ENCODE measurements around the gene STAT1.

The STAT1 gene

DNA sequence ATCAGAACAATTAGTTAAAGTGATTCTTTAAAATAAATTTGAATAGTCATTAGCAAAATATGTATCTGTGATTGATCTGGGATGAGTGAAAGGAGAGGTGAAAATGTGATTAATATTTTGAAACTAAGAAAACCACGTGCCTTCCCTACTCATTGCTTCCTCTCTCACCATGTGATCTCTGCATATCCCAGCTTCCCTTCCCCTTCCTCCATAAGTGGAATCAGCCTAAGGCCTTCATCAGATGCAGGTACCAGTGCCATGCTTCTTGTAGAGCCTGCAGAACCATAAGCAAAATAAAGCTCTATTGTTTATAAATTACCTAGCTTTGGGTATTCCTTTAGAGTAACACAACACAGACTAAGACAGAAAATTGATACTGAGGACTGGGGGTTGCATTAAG lies 11.2 kb upstream of the STAT1 start:
- Histone ChIP-seq H3K27me3 (ENCODE audit: insufficient read depth, low read length, poor library complexity, severe bottlenecking) (no peaks in the 10 kb centered on the region), H3K9ac (ENCODE audit: low read depth, low read length, poor library complexity, severe bottlenecking) (no peak overlapping the region), H3K4me1 (ENCODE audit: insufficient read depth, low read length, poor library complexity, severe bottlenecking) (peaks cover 36% of the 10 kb centered on the region), H2AFZ (ENCODE audit: low read length) (no peak overlapping the region), H3K4me2 (ENCODE audit: low read depth, low read length, poor library complexity, severe bottlenecking) (no peak overlapping the region), H3K9me2 (replicated peaks; ENCODE audit: low read depth, low read length) (no peaks in the 10 kb centered on the region), H4K20me1 (ENCODE audit: insufficient read depth, low read length, poor library complexity, severe bottlenecking) (no peaks in the 10 kb centered on the region), H3F3A (ENCODE audit: low read depth) (0 out of 2 replicates have a peak, but pooled peaks cover 2% of the 10 kb centered on the region), H3K79me2 (ENCODE audit: insufficient read depth, low read length) (peaks cover 16% of the 10 kb centered on the region; the same call in 1 of the 2 replicates), H3K9me3 (ENCODE audit: insufficient read depth, low read depth, low read length) (no peaks in the 10 kb centered on the region), H3K4me3 (ENCODE audit: low read length, poor library complexity, severe bottlenecking) (no peak overlapping the region), H3K36me3 (ENCODE audit: insufficient read depth, low read length) (no peaks in the 10 kb centered on the region)
- TF ChIP-seq, protein P1, sequence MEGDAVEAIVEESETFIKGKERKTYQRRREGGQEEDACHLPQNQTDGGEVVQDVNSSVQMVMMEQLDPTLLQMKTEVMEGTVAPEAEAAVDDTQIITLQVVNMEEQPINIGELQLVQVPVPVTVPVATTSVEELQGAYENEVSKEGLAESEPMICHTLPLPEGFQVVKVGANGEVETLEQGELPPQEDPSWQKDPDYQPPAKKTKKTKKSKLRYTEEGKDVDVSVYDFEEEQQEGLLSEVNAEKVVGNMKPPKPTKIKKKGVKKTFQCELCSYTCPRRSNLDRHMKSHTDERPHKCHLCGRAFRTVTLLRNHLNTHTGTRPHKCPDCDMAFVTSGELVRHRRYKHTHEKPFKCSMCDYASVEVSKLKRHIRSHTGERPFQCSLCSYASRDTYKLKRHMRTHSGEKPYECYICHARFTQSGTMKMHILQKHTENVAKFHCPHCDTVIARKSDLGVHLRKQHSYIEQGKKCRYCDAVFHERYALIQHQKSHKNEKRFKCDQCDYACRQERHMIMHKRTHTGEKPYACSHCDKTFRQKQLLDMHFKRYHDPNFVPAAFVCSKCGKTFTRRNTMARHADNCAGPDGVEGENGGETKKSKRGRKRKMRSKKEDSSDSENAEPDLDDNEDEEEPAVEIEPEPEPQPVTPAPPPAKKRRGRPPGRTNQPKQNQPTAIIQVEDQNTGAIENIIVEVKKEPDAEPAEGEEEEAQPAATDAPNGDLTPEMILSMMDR (conservative IDR thresholded peaks at IDR 0.05; ENCODE audit: low read length), result no peak
- no peak for TF ChIP-seq EZH2phosphoT487 (IDR thresholded peaks at IDR 0.05; ENCODE audit: borderline replicate concordance)

DNA sequence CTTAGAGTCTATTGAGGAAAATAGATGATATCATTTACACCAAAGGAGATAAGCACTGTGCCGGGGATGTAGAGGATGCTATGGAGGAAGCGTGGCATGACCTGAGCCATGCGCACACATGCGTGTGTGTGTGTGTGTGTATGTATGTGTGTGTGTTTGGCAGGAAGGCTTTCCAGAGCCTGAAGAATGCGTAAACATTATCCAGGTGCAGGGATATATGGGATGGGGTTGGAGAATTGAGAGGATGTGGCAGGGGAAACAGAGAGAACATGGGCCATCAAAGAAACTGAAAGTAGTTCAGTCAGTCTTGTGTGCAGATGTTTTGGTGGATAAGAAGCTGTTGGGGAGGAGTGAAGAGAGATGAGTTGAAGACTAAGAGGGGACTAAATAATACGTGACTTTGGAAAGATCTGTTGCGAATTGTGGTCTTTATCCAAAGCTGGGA lies 9.3 kb upstream of the STAT1 start:
- TF ChIP-seq, protein P1 (conservative IDR thresholded peaks at IDR 0.05; ENCODE audit: low read length), result no peak
- TF ChIP-seq EZH2phosphoT487 (IDR thresholded peaks at IDR 0.05; ENCODE audit: borderline replicate concordance), result no peak

DNA sequence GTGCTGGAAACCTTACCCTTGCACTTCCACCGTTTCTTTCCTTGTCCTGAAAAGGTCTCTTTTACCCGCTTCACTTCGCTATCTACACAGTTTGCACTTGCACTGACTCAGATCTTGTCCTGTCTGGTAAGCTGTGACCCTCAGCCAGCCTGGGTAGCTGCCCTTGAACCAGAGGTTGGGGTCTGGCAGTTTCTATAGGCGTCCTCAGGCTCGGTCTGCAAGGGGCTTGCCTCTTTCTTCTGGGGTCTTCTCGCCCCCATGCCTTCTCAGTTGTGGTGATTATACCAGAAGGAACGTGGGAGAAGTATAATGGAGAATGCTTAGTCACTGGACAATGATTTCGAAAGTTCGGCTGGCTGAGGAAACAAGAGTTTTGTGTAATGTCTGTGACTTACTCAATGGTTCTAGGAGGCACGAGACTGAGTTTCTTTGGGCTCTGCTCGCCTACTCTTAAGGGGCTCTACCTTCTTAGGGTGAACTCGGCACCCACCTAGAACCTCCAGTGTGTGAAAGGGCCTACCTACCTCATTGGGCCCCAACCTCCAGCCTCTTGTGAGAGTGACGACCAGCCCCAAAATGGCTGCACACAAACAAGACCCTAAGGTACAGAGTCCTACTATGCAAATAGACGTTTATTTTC lies 6.9 kb upstream of the STAT1 start:
- 0 out of 2 replicates have a peak, but pooled peaks cover 2% of the 10 kb centered on the region for H3F3A ChIP-seq (ENCODE audit: low read depth)
- H3K9me3 ChIP-seq (ENCODE audit: insufficient read depth, low read depth, low read length), result no peaks in the 10 kb centered on the region
- H3K9ac ChIP-seq (ENCODE audit: low read depth, low read length, poor library complexity, severe bottlenecking), result peak overlapping the region; percentile 98
- peaks cover 33% of the 10 kb centered on the region for H3K4me1 ChIP-seq (ENCODE audit: insufficient read depth, low read length, poor library complexity, severe bottlenecking)
- no peaks in the 10 kb centered on the region for H3K27me3 ChIP-seq (ENCODE audit: insufficient read depth, low read length, poor library complexity, severe bottlenecking)
- peak overlapping the region; percentile 77 for H3K4me2 ChIP-seq (ENCODE audit: low read depth, low read length, poor library complexity, severe bottlenecking)
- peaks cover 16% of the 10 kb centered on the region; the same call in 1 of the 2 replicates for H3K79me2 ChIP-seq (ENCODE audit: insufficient read depth, low read length)
- H3K9me2 ChIP-seq (replicated peaks; ENCODE audit: low read depth, low read length), result no peaks in the 10 kb centered on the region
- H3K4me3 ChIP-seq (ENCODE audit: low read length, poor library complexity, severe bottlenecking), result peak overlapping the region; percentile 86
- no peaks in the 10 kb centered on the region for H3K36me3 ChIP-seq (ENCODE audit: insufficient read depth, low read length)
- no peaks in the 10 kb centered on the region for H4K20me1 ChIP-seq (ENCODE audit: insufficient read depth, low read length, poor library complexity, severe bottlenecking)
- peak overlapping the region; percentile 56; the same call in 1 of the 2 replicates for H2AFZ ChIP-seq (ENCODE audit: low read length)
- TF ChIP-seq, protein P1 (conservative IDR thresholded peaks at IDR 0.05; ENCODE audit: low read length), result no peak
- no peak for TF ChIP-seq EZH2phosphoT487 (IDR thresholded peaks at IDR 0.05; ENCODE audit: borderline replicate concordance)

More for the DNA sequence above, 9.3 kb upstream of the STAT1 start:
- Histone ChIP-seq H3K9me3 (ENCODE audit: insufficient read depth, low read depth, low read length) (no peaks in the 10 kb centered on the region), H3K79me2 (ENCODE audit: insufficient read depth, low read length) (peaks cover 16% of the 10 kb centered on the region; the same call in 1 of the 2 replicates), H3K4me2 (ENCODE audit: low read depth, low read length, poor library complexity, severe bottlenecking) (peak overlapping the region; percentile 77), H3K36me3 (ENCODE audit: insufficient read depth, low read length) (no peaks in the 10 kb centered on the region), H3K4me3 (ENCODE audit: low read length, poor library complexity, severe bottlenecking) (peak overlapping the region; percentile 86), H3K9ac (ENCODE audit: low read depth, low read length, poor library complexity, severe bottlenecking) (peak overlapping the region; percentile 12), H4K20me1 (ENCODE audit: insufficient read depth, low read length, poor library complexity, severe bottlenecking) (no peaks in the 10 kb centered on the region), H3K27me3 (ENCODE audit: insufficient read depth, low read length, poor library complexity, severe bottlenecking) (no peaks in the 10 kb centered on the region), H3K4me1 (ENCODE audit: insufficient read depth, low read length, poor library complexity, severe bottlenecking) (peaks cover 43% of the 10 kb centered on the region), H3K9me2 (replicated peaks; ENCODE audit: low read depth, low read length) (no peaks in the 10 kb centered on the region), H2AFZ (ENCODE audit: low read length) (no peak overlapping the region), H3F3A (ENCODE audit: low read depth) (0 out of 2 replicates have a peak, but pooled peaks cover 2% of the 10 kb centered on the region)

Measured in Loucy (cell line).